OCI-LY7 (cell line): ENCODE data around the gene RSBN1L. TPM values are rescaled to one million over a fixed set of nuclear protein-coding genes. Genes with fewer than 3 reads are reported as not detected.

Experiments used
- BruUV-seq: library from RNA; stranded (reverse); fragments of 400-500 nt; replicated peaks from 2 replicates; lab custom pipeline; 2021; lab: Mats Ljungman, UMichigan
- CTCF ChIA-PET: fragments of 300-600 bp; sonication (Branson Sonifier 250); formaldehyde crosslinking; loops from one replicate; lab custom pipeline; 2022; ENCODE audit warnings: antibody characterized with exemption; ENCODE audit not compliant: unreplicated experiment; lab: Charles Lee
- POLR2A ChIA-PET: fragments of 300-600 bp; sonication (Branson Sonifier 250); formaldehyde crosslinking; loops from one replicate; lab custom pipeline; 2022; ENCODE audit warnings: antibody characterized with exemption; lab: Charles Lee
- DNase-seq: peaks from one replicate; pipeline ENCODE4 v3.0.0-alpha.2; 2015; ENCODE audit warnings: low spot score
- H2AFZ ChIP-seq: fragments of 200-600 bp; sonication (generic), shearing (Covaris generic); 2 replicates; pipeline ENCODE4 v1.6.1; 2014; ENCODE audit warnings: mild to moderate bottlenecking, antibody characterized with exemption, low read length, moderate library complexity
- H3K27ac ChIP-seq: fragments of 200-600 bp; sonication (generic); 2 replicates; pipeline ENCODE4 v1.5.1; 2014; ENCODE audit warnings: mixed run types, low read depth, mild to moderate bottlenecking, moderate library complexity, low read length, inconsistent platforms; ENCODE audit not compliant: poor library complexity, severe bottlenecking
- H3K36me3 ChIP-seq: fragments of 200-600 bp; sonication (generic); 2 replicates; pipeline ENCODE4 v1.6.1; 2014; ENCODE audit warnings: mild to moderate bottlenecking, antibody characterized with exemption, low read length, moderate library complexity, mixed read lengths; ENCODE audit not compliant: insufficient read depth
- H3K4me1 ChIP-seq: fragments of 200-600 bp; sonication (generic); 2 replicates; pipeline ENCODE4 v1.5.1; 2014; ENCODE audit warnings: mild to moderate bottlenecking, low read length; ENCODE audit not compliant: insufficient read depth, poor library complexity, severe bottlenecking
- H3K4me2 ChIP-seq: fragments of 200-600 bp; sonication (generic); 2 replicates; pipeline ENCODE4 v1.6.1; 2014; ENCODE audit warnings: mild to moderate bottlenecking, low read length
- H3K4me3 ChIP-seq: fragments of 200-600 bp; sonication (generic); 2 replicates; pipeline ENCODE4 v1.5.1; 2014; ENCODE audit warnings: mild to moderate bottlenecking, low read depth, low read length; ENCODE audit not compliant: poor library complexity, severe bottlenecking
- H3K79me2 ChIP-seq: fragments of 200-600 bp; sonication (generic); 2 replicates; pipeline ENCODE4 v1.6.1; 2016; ENCODE audit warnings: low read depth, mild to moderate bottlenecking, low read length, moderate library complexity, mixed read lengths; ENCODE audit not compliant: insufficient read depth
- H3K9me2 ChIP-seq: fragments of 200-600 bp; sonication (generic); 2 replicates; pipeline ENCODE4 v1.6.1; 2016; ENCODE audit warnings: mild to moderate bottlenecking, low read length, mixed read lengths; ENCODE audit not compliant: insufficient read depth
- H3K9me3 ChIP-seq: fragments of 200-600 bp; sonication (generic); 2 replicates; pipeline ENCODE4 v1.6.1; 2014; ENCODE audit warnings: mild to moderate bottlenecking, mixed run types, low read length, mixed read lengths
- H4K20me1 ChIP-seq: fragments of 200-600 bp; sonication (generic); 2 replicates; pipeline ENCODE4 v1.6.1; 2014; ENCODE audit warnings: mild to moderate bottlenecking, antibody characterized with exemption, low read length, moderate library complexity, mixed read lengths; ENCODE audit not compliant: insufficient read depth
- EZH2phosphoT487 ChIP-seq: fragments of 200-600 bp; sonication (generic); IDR thresholded peaks from 2 replicates; pipeline ENCODE4 v1.6.1; 2018; ENCODE audit warnings: low read depth, borderline replicate concordance, mild to moderate bottlenecking, mixed run types, antibody characterized with exemption, low read length, moderate library complexity, mixed read lengths
- intact Hi-C: fragments of 100-400 bp; cut with micrococcal nuclease; formaldehyde crosslinking; loops from one replicate; pipeline ENCODE4 v1.10.0; 2022; ENCODE audit not compliant: unreplicated experiment
- total RNA-seq, 2 experiments: library from RNA; depleted of rRNA in 1 of 2; stranded (reverse); fragments of >200 nt in 1 of 2; shearing (Covaris generic) in 1 of 2; gene quantifications; 2 replicates each; pipeline ENCODE4 v1.2.3, GENCODE V29; 2014 to 2022
- TF ChIP-seq, protein P1 (sequence below): fragments of 200-600 bp; sonication (generic); conservative IDR thresholded peaks from 2 replicates; pipeline ENCODE4 v1.5.1; 2014; ENCODE audit warnings: mild to moderate bottlenecking, antibody characterized with exemption, low read length, moderate library complexity, mixed read lengths

Gene RSBN1L
- total RNA-seq, 2 experiments from 2014 or later = 23.3 to 30.4 TPM

- Histone ChIP-seq H3K9me3 (no peaks in the 10 kb centered on the region), H3K9me2 (no peaks in the 10 kb centered on the region), H3K4me2 (no peak overlapping the region), H3K4me1 (peaks cover 10% of the 10 kb centered on the region), H3K36me3 (peaks cover 85% of the 10 kb centered on the region), H3K79me2 (peaks cover 39% of the 10 kb centered on the region; the same call in 1 of the 2 replicates), H3K27ac (no peak overlapping the region), H4K20me1 (no peaks in the 10 kb centered on the region), H3K4me3 (no peak overlapping the region), H2AFZ (no peak overlapping the region)
- no peak for TF ChIP-seq EZH2phosphoT487
- TF ChIP-seq, protein P1, sequence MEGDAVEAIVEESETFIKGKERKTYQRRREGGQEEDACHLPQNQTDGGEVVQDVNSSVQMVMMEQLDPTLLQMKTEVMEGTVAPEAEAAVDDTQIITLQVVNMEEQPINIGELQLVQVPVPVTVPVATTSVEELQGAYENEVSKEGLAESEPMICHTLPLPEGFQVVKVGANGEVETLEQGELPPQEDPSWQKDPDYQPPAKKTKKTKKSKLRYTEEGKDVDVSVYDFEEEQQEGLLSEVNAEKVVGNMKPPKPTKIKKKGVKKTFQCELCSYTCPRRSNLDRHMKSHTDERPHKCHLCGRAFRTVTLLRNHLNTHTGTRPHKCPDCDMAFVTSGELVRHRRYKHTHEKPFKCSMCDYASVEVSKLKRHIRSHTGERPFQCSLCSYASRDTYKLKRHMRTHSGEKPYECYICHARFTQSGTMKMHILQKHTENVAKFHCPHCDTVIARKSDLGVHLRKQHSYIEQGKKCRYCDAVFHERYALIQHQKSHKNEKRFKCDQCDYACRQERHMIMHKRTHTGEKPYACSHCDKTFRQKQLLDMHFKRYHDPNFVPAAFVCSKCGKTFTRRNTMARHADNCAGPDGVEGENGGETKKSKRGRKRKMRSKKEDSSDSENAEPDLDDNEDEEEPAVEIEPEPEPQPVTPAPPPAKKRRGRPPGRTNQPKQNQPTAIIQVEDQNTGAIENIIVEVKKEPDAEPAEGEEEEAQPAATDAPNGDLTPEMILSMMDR = no peak
- no TSS peak for BruUV-seq
- ChIA-PET POLR2A (interaction anchor here (0.8 to 1.1 kb wide), 4 partner anchors 8 to 88 kb away, joined by 3 to 6 read pairs (median 4); no protein-coding TSS in a partner anchor), CTCF (no interaction called here)
- intact Hi-C loops = no loop called here
- no peak for DNase-seq
Measured at GRCh38 chr7:77747718-77748117, 51.5 kb downstream of the RSBN1L start.

- no peak overlapping the region for H3K27ac ChIP-seq
- H2AFZ ChIP-seq = no peak overlapping the region
- no TSS peak for BruUV-seq
- no peak overlapping the region for H3K4me2 ChIP-seq
- intact Hi-C loops = loop anchor here (10.0 kb wide), 1 partner anchor 283 kb away; no protein-coding TSS in a partner anchor
- CTCF ChIA-PET = no interaction called here
- POLR2A ChIA-PET = no interaction called here
- H3K4me3 ChIP-seq = no peak overlapping the region
- peaks cover 61% of the 10 kb centered on the region for H3K36me3 ChIP-seq
- H3K79me2 ChIP-seq = peaks cover 38% of the 10 kb centered on the region; the same call in 1 of the 2 replicates
- no peaks in the 10 kb centered on the region for H4K20me1 ChIP-seq
- H3K9me3 ChIP-seq = no peaks in the 10 kb centered on the region
- no peaks in the 10 kb centered on the region for H3K9me2 ChIP-seq
- peaks cover 2% of the 10 kb centered on the region for H3K4me1 ChIP-seq
- DNase-seq = no peak
- no peak for TF ChIP-seq EZH2phosphoT487
- TF ChIP-seq, protein P1 = no peak
Measured at GRCh38 chr7:77752016-77752415, 55.8 kb downstream of the RSBN1L start.

- POLR2A ChIA-PET = interaction anchor here (0.8 to 1.2 kb wide), 2 partner anchors 72 to 102 kb away, joined by 3 read pairs; no protein-coding TSS in a partner anchor
Measured at GRCh38 chr7:77753173-77753572, 56.9 kb downstream of the RSBN1L start.

More at GRCh38 chr7:77753173-77753572, 56.9 kb downstream of the RSBN1L start:
- H3K4me1 ChIP-seq = peaks cover 13% of the 10 kb centered on the region
- no peak overlapping the region for H2AFZ ChIP-seq
- H3K9me2 ChIP-seq = no peaks in the 10 kb centered on the region
- CTCF ChIA-PET = no interaction called here
- no TSS peak for BruUV-seq
- intact Hi-C loops = loop anchor here (10.0 kb wide), 1 partner anchor 282 kb away; no protein-coding TSS in a partner anchor
- TF ChIP-seq EZH2phosphoT487 = no peak
- TF ChIP-seq, protein P1 = no peak
- no peaks in the 10 kb centered on the region for H4K20me1 ChIP-seq
- H3K27ac ChIP-seq = no peak overlapping the region
- no peak overlapping the region for H3K4me2 ChIP-seq
- peaks cover 59% of the 10 kb centered on the region for H3K36me3 ChIP-seq
- no peak for DNase-seq
- H3K4me3 ChIP-seq = no peak overlapping the region
- H3K79me2 ChIP-seq = peaks cover 50% of the 10 kb centered on the region; the same call in 1 of the 2 replicates
- H3K9me3 ChIP-seq = no peaks in the 10 kb centered on the region
